Astrocyte (in vitro differentiated cells and primary cell): ENCODE data around the gene LYRM4.

Source experiments
- EZH2 ChIP-seq: IDR thresholded peaks from 2 replicates; pipeline ENCODE4 v1.6.1; 2012; ENCODE audit warnings: mild to moderate bottlenecking, low read length, inconsistent platforms; ENCODE audit not compliant: insufficient read depth
- TF ChIP-seq, protein P1 (sequence below): IDR thresholded peaks from 2 replicates; pipeline ENCODE4 v1.5.1; 2011; ENCODE audit warnings: low read depth, mild to moderate bottlenecking, inconsistent platforms, low read length, moderate library complexity; ENCODE audit not compliant: insufficient read depth

GRCh38 chr6:5089481-5090438 is 171.0 kb downstream of the LYRM4 start:
- TF ChIP-seq, protein P1, sequence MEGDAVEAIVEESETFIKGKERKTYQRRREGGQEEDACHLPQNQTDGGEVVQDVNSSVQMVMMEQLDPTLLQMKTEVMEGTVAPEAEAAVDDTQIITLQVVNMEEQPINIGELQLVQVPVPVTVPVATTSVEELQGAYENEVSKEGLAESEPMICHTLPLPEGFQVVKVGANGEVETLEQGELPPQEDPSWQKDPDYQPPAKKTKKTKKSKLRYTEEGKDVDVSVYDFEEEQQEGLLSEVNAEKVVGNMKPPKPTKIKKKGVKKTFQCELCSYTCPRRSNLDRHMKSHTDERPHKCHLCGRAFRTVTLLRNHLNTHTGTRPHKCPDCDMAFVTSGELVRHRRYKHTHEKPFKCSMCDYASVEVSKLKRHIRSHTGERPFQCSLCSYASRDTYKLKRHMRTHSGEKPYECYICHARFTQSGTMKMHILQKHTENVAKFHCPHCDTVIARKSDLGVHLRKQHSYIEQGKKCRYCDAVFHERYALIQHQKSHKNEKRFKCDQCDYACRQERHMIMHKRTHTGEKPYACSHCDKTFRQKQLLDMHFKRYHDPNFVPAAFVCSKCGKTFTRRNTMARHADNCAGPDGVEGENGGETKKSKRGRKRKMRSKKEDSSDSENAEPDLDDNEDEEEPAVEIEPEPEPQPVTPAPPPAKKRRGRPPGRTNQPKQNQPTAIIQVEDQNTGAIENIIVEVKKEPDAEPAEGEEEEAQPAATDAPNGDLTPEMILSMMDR = no peak
- no peak for TF ChIP-seq EZH2
